HG03108 (cell line): ENCODE results near the gene BMPR2.
"Not testable (repeated sequence)": the region's sequence is repeated elsewhere in the genome, so short reads cannot be mapped to it uniquely, and the experiment has no call there.

Experiments
- ATAC-seq: cut with Tn5 transposase; IDR thresholded peaks from one replicate; pipeline ENCODE4 v1.9.1; 2021; ENCODE audit warnings: moderate library complexity; ENCODE audit not compliant: unreplicated experiment

BMPR2 gene

GRCh38 chr2:202378662-202379358 is 2.7 kb downstream of the BMPR2 start:
- ATAC-seq, result no peak

GRCh38 chr2:202382684-202383083 is 6.6 kb downstream of the BMPR2 start:
- no peak for ATAC-seq

GRCh38 chr2:202386495-202386894 is 10.4 kb downstream of the BMPR2 start:
- ATAC-seq, result not testable (repeated sequence)

GRCh38 chr2:202387608-202388342 is 11.6 kb downstream of the BMPR2 start:
- ATAC-seq, result no peak

GRCh38 chr2:202400941-202401340 is 24.8 kb downstream of the BMPR2 start:
- ATAC-seq, result no peak

- ATAC-seq, result no peak
Observed at GRCh38 chr2:202405798-202406197, 29.7 kb downstream of the BMPR2 start.

DNA sequence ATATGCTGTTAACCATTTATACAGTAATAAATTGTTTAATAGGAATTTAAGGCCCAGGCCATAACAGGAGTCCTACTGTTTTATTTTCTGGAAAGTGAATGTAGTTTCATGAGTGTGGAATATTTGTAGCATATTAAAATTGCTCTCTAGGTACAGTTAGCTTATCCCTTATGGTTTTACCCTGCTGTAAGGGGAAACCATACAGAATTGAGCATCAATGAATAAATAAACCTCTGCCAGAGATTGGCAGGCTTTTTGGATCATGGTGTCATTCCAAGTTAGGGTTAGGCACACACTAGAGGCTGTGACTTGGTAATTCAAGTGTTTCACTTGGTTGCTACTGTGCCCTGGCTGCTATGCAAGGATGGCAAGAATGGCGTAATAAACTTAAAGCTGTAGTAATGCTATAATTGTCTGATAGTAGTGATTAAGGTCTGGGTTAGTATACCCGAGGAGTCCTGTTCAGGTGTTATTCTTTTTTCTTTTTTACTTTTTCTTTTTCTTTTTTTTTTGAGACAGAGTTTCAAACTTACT is 30.4 kb downstream of the BMPR2 start:
- no peak for ATAC-seq

- ATAC-seq, result no peak
Observed at GRCh38 chr2:202408546-202409140, 32.5 kb downstream of the BMPR2 start.

GRCh38 chr2:202410092-202410491 is 34.0 kb downstream of the BMPR2 start:
- no peak for ATAC-seq

- no peak for ATAC-seq
Observed at GRCh38 chr2:202411097-202411496, 35.0 kb downstream of the BMPR2 start.

DNA sequence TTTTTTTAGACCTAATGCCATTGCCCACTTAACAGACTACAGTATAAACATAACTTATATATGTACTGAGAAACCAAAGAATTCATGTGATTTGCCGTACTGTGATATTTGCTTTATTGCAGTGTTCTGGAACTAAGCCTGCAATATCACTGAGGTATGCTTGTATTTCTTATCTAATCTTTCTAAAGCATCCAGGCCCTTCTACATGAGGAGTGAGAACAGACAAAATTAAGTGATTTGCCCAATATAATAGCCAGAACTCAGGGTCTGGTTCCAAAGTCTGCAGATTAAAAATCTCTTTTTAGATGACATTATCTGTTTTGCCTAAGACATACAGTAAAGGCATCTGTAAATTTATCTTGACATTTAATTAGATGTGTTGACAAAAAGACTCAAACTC is 41.9 kb downstream of the BMPR2 start:
- ATAC-seq, result no peak

GRCh38 chr2:202418511-202418910 is 42.4 kb downstream of the BMPR2 start:
- no peak for ATAC-seq

- ATAC-seq, result no peak
Observed at GRCh38 chr2:202423139-202423538, 47.0 kb downstream of the BMPR2 start.

DNA sequence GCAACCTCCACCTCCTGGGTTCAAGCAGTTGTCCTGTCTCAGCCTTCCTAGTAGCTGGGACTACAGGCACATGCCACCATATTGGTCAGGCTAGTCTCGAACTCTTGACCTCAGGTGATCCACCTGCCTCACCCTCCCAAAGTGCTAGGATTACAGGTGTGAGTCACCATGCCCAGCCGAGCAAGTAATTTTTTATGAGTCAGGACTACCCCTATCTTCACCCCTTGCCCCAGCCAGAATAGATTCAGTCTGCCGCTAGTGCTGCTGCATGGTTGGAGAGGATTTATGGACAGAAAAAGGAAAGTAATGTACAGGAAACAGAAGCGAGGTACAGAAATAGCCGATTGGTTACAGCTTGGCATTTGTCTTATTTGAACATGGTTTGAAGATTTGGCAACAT is 48.9 kb downstream of the BMPR2 start:
- no peak for ATAC-seq

GRCh38 chr2:202426751-202427150 is 50.6 kb downstream of the BMPR2 start:
- ATAC-seq, result no peak

DNA sequence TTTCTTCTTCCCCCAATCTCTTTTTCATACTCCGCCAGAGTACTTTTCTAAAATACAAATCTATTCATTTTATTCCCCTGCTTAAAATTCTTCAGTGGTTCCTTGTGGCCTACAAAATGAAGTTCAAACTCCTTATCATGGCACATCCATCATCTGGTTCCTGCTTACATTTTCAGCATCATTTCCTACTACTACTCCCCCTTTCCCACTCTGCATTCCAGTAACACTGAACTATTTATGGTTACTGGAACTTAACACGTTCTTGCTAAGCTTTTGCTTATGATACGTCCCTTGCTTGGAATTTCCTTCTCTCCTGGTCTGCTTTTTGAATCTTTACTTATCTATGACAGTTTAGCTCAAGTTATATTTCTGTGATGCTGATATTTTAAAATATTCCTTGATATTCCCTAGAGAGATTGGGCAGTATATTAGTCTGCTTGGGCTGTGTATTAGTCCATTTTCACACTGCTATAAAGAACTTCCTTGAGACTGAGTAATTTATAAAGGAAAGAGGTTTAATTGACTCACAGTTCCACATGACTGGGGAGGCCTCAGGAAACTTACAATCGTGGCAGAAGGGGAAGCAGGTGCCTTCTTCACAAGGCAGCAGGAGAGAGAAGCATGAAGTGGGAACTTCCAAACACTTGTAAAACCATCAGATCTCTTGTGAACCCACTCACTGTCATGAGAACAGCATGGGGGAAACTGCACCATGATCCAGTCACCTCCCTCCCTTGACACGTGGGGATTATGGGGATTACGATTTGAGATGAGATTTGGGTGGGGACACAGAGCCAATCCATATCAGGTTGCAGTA is 53.2 kb downstream of the BMPR2 start:
- no peak for ATAC-seq

DNA sequence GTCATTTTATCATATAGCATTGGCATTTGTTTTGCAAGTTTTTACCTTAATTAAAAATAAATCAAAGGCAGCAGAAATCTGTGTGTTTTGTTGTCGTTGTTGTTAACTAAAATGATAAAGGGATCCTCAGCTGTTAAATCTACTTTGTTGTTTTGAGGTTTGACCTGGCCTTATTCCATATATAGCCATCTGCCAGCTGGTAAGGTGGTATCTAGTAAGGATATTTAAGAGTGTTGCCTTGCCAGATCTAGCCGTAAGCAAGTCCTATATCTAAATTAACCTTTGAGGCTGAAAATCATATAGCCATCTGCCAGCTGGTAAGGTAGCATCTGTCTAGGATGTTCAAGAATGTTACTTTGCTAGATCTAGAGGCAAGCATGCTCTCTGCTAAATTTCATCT is 56.6 kb downstream of the BMPR2 start:
- ATAC-seq, result no peak

- ATAC-seq, result no peak
Observed at GRCh38 chr2:202434472-202434871, 58.3 kb downstream of the BMPR2 start.

- no peak for ATAC-seq
Observed at GRCh38 chr2:202436626-202437025, 60.5 kb downstream of the BMPR2 start.

DNA sequence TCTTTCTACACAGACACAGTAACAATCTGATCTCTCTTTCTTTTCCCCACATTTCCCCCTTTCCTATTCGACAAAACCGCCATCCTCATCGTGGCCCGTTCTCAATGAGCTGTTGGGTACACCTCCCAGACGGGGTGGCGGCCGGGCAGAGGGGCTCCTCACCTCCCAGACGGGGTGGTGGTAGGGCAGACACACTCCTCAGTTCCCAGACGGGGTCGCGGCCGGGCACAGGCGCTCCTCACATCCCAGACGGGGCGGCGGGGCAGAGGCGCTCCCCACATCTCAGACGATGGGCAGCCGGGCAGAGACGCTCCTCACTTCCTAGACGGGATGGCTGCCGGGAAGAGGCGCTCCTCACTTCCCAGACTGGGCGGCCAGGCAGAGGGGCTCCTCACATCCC is 64.0 kb downstream of the BMPR2 start:
- not testable (repeated sequence) for ATAC-seq

DNA sequence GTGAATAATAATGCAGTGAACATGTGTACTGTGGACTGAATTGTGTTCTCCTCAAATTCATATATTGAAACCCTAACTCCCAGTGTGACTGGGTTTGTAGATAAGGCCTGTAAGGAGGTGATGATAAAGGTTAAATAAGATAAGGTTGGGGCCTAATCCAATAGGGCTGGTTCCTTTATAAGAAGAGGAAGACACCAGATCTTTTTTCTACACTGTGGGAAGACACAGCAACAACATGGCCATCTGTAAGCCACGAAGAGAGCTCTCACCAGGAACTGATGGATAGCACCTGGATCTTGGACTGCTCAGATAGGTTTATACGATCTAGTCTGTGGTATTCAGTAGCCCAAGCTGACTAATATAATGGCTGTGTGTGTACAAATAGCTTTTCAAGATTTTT is 66.8 kb downstream of the BMPR2 start:
- no peak for ATAC-seq
